PC-3 (cell line): ENCODE measurements around the gene DLGAP5. TPM values are rescaled to one million over a fixed set of nuclear protein-coding genes. Genes with fewer than 3 reads are reported as not detected.

ENCODE experiments used
- ATAC-seq: fragments of 200-7000 bp; cut with Tn5 transposase; 2 replicates; pipeline ENCODE4 v1.9.1; 2020; ENCODE audit warnings: mild to moderate bottlenecking, moderate library complexity
- BruUV-seq: library from RNA; stranded (reverse); fragments of 400-500 nt; replicated peaks from 2 replicates; lab custom pipeline; 2021; lab: Mats Ljungman, UMichigan
- CTCF ChIA-PET: fragments of 300-600 bp; sonication (Branson Sonifier 250); formaldehyde crosslinking; loops from one replicate; lab custom pipeline; 2022; ENCODE audit warnings: antibody characterized with exemption; lab: Charles Lee
- POLR2A ChIA-PET: fragments of 300-600 bp; sonication (Branson Sonifier 250); formaldehyde crosslinking; loops from one replicate; lab custom pipeline; 2022; ENCODE audit warnings: antibody characterized with exemption; ENCODE audit not compliant: unreplicated experiment; lab: Charles Lee
- DNase-seq: peaks from one replicate; pipeline ENCODE4 v3.0.0-alpha.2; 2015
- H2AFZ ChIP-seq: fragments of 300-600 bp; sonication (generic); 2 replicates; pipeline ENCODE4 v1.6.0; 2016; ENCODE audit warnings: antibody characterized with exemption, low read length
- H3F3A ChIP-seq: fragments of 300-600 bp; sonication (generic); one replicate; pipeline ENCODE4 v1.6.0; 2017; ENCODE audit warnings: antibody characterized with exemption, low read length, control low read depth, mild to moderate bottlenecking; ENCODE audit not compliant: unreplicated experiment
- H3K27ac ChIP-seq: fragments of 300-600 bp; sonication (generic); 2 replicates; pipeline ENCODE4 v1.5.1; 2016; ENCODE audit warnings: mild to moderate bottlenecking, low read length
- H3K27me3 ChIP-seq: fragments of 300-600 bp; sonication (generic); 2 replicates; pipeline ENCODE4 v1.6.1; 2016; ENCODE audit warnings: low read length, mixed read lengths
- H3K36me3 ChIP-seq: fragments of 300-600 bp; sonication (generic); 2 replicates; pipeline ENCODE4 v1.6.1; 2016; ENCODE audit warnings: low read depth, mixed run types, low read length, mixed read lengths
- H3K4me1 ChIP-seq: fragments of 300-600 bp; sonication (generic); 2 replicates; pipeline ENCODE4 v1.5.1; 2016; ENCODE audit warnings: low read length; ENCODE audit not compliant: insufficient read depth
- H3K4me2 ChIP-seq: fragments of 300-600 bp; sonication (generic); 2 replicates; pipeline ENCODE4 v1.6.0; 2016; ENCODE audit warnings: low read length
- H3K4me3 ChIP-seq: fragments of 300-600 bp; sonication (generic); 2 replicates; pipeline ENCODE4 v1.5.1; 2016; ENCODE audit warnings: mild to moderate bottlenecking, low read length, mixed read lengths
- H3K79me2 ChIP-seq: fragments of 300-600 bp; sonication (generic); 2 replicates; pipeline ENCODE4 v1.6.1; 2017; ENCODE audit warnings: low read length, mixed read lengths
- H3K9ac ChIP-seq: fragments of 300-600 bp; sonication (generic); 2 replicates; pipeline ENCODE4 v1.6.0; 2016; ENCODE audit warnings: mild to moderate bottlenecking, low read length
- H3K9me2 ChIP-seq: fragments of 300-600 bp; sonication (generic); replicated peaks from 2 replicates; pipeline ENCODE4 v1.6.1; 2016; ENCODE audit warnings: mixed run types, low read length, mixed read lengths
- H3K9me3 ChIP-seq: fragments of 300-600 bp; sonication (generic); 2 replicates; pipeline ENCODE4 v1.6.1; 2016; ENCODE audit warnings: low read length, mixed read lengths
- H4K20me1 ChIP-seq: fragments of 300-600 bp; sonication (generic); 2 replicates; pipeline ENCODE4 v1.6.1; 2016; ENCODE audit warnings: low read length, mixed read lengths
- EZH2 ChIP-seq: fragments of 300-600 bp; sonication (generic); IDR thresholded peaks from one replicate; pipeline ENCODE4 v1.6.1; 2017; ENCODE audit warnings: antibody characterized with exemption, mild to moderate bottlenecking, low read length; ENCODE audit not compliant: unreplicated experiment
- EZH2phosphoT487 ChIP-seq: fragments of 300-600 bp; sonication (generic); IDR thresholded peaks from 2 replicates; pipeline ENCODE4 v1.6.1; 2018; ENCODE audit warnings: mild to moderate bottlenecking, antibody characterized with exemption, low read length, borderline replicate concordance
- intact Hi-C: fragments of 100-400 bp; cut with micrococcal nuclease; formaldehyde crosslinking; loops from 2 replicates; pipeline ENCODE4 v1.9.0; 2023
- total RNA-seq: library from RNA; depleted of rRNA; stranded (reverse); fragments of >200 nt; gene quantifications from 2 replicates; pipeline ENCODE4 v1.2.3, GENCODE V29; 2014
- TF ChIP-seq, protein P1 (sequence below): fragments of 300-600 bp; sonication (generic); conservative IDR thresholded peaks from 2 replicates; pipeline ENCODE4 v1.5.1; 2017; ENCODE audit warnings: antibody characterized with exemption, low read depth, mild to moderate bottlenecking, low read length

Gene DLGAP5
- total RNA-seq, 1 experiment from 2014 or later = 97.9 TPM

DNA sequence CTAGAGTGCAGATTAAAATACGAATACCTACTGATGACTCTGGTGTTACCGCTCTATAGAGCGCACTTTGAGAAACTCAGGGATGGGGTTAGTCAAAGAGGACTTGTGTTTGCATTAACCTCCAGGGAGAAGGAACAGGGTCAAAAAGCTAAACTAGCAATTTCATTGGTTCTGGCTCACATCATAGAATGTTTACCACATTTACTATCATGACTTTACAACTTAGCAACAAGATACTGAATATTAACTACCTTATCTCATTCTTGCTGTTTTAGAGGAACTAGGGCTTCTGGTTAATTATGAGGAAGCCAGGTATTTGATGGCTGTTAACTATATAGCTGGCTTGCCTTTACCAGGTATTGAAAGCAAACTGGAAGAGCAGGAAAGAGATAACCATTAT lies 49.6 kb downstream of the DLGAP5 start:
- H3K4me2 ChIP-seq = no peak overlapping the region
- intact Hi-C loops = no loop called here
- TF ChIP-seq, protein P1, sequence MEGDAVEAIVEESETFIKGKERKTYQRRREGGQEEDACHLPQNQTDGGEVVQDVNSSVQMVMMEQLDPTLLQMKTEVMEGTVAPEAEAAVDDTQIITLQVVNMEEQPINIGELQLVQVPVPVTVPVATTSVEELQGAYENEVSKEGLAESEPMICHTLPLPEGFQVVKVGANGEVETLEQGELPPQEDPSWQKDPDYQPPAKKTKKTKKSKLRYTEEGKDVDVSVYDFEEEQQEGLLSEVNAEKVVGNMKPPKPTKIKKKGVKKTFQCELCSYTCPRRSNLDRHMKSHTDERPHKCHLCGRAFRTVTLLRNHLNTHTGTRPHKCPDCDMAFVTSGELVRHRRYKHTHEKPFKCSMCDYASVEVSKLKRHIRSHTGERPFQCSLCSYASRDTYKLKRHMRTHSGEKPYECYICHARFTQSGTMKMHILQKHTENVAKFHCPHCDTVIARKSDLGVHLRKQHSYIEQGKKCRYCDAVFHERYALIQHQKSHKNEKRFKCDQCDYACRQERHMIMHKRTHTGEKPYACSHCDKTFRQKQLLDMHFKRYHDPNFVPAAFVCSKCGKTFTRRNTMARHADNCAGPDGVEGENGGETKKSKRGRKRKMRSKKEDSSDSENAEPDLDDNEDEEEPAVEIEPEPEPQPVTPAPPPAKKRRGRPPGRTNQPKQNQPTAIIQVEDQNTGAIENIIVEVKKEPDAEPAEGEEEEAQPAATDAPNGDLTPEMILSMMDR = no peak
- no peak for TF ChIP-seq EZH2phosphoT487
- TF ChIP-seq EZH2 = no peak
- H2AFZ ChIP-seq = no peak overlapping the region
- H3K36me3 ChIP-seq = peaks cover 87% of the 10 kb centered on the region
- H3K9me2 ChIP-seq = no peaks in the 10 kb centered on the region
- H3K9me3 ChIP-seq = no peaks in the 10 kb centered on the region
- no peak overlapping the region for H3K4me3 ChIP-seq
- H3K79me2 ChIP-seq = peaks cover 12% of the 10 kb centered on the region
- H4K20me1 ChIP-seq = peaks cover 14% of the 10 kb centered on the region
- ATAC-seq = no peak
- H3K27ac ChIP-seq = no peak overlapping the region
- H3F3A ChIP-seq = peaks cover 5% of the 10 kb centered on the region
- H3K4me1 ChIP-seq = no peaks in the 10 kb centered on the region
- no peak for DNase-seq
- ChIA-PET CTCF (no interaction called here), POLR2A (no interaction called here)
- no peak overlapping the region for H3K9ac ChIP-seq
- no peaks in the 10 kb centered on the region for H3K27me3 ChIP-seq
- no TSS peak for BruUV-seq

DNA sequence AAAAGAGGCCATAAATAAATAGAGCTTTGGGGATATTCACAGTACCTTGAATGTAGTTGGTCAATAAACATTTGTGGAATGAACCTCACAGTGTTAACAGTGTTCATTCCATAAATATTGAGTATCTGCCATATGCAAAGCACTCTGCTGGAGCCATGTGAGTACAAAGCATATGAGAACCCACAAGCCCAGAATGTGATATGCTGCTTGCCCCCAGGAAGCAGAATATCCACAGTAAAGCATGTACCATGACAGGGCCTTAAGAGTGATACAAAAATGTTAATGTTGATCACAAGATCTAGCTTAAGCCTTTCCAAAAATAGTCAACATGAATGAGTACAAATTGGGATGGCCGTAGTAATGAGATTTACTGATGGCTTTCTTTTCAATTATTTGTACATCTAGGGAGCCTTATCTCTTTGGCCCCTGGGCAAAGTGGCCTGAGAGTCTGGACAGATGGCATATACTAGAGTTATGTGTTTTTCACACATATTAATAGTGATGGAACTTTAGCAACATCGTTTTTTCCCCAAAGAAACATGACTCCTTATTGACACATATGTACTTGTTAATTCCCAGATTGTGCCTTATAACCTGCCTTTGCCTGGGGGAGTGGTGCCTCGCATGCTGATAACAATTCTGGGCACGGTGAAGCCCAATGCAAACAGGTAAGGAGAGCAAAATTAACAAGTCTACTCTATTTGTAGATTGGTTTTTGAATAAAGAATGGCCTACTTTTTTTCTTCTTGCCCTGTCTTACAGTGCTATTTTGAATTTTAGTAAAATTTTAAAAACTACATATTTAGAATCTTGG lies 51.5 kb downstream of the DLGAP5 start:
- Histone ChIP-seq H3K4me3 (no peak overlapping the region), H3F3A (peaks cover 5% of the 10 kb centered on the region), H3K9me2 (no peaks in the 10 kb centered on the region), H3K4me1 (no peaks in the 10 kb centered on the region), H3K9me3 (no peaks in the 10 kb centered on the region), H2AFZ (no peak overlapping the region), H3K79me2 (peaks cover 29% of the 10 kb centered on the region), H3K9ac (no peak overlapping the region), H3K36me3 (peaks cover 74% of the 10 kb centered on the region), H3K27me3 (no peaks in the 10 kb centered on the region), H3K27ac (no peak overlapping the region), H3K4me2 (no peak overlapping the region), H4K20me1 (peaks cover 29% of the 10 kb centered on the region)
- ChIA-PET POLR2A (no interaction called here), CTCF (no interaction called here)
- BruUV-seq = no TSS peak
- intact Hi-C loops = no loop called here
- no peak for ATAC-seq
- no peak for DNase-seq
- TF ChIP-seq EZH2phosphoT487 = no peak
- TF ChIP-seq, protein P1 = no peak
- no peak for TF ChIP-seq EZH2

DNA sequence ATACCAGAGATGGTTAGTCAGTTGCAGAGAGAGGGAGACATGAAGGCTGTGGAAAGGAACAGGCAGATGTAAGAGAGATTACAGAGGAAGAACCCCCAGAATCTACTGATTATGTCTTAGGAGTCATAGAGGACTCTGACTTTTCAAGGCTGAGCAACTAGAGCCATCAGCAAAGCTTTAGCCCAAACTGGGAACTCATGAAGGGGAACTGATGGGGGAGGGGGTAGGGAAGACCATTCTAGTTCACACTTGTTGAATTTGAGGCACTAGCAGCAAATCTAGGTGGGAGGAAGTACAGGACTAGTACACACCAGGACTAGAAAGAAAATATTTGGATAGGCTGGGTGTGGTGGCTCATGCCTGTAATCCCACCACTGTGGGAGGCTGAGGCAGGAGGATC lies 52.2 kb downstream of the DLGAP5 start:
- Histone ChIP-seq H3K9me3 (no peaks in the 10 kb centered on the region), H3K4me2 (no peak overlapping the region), H3K4me3 (no peak overlapping the region), H3K4me1 (no peaks in the 10 kb centered on the region), H3K9me2 (no peaks in the 10 kb centered on the region), H3K36me3 (peaks cover 74% of the 10 kb centered on the region), H3K27ac (no peak overlapping the region), H3K79me2 (peaks cover 37% of the 10 kb centered on the region), H3K9ac (no peak overlapping the region), H3F3A (peaks cover 5% of the 10 kb centered on the region), H3K27me3 (no peaks in the 10 kb centered on the region), H2AFZ (no peak overlapping the region), H4K20me1 (peaks cover 35% of the 10 kb centered on the region)
- intact Hi-C loops = no loop called here
- BruUV-seq = no TSS peak
- ATAC-seq (no peak), DNase-seq (no peak)
- CTCF ChIA-PET = no interaction called here
- TF ChIP-seq, protein P1 = no peak
- TF ChIP-seq EZH2phosphoT487 (no peak), EZH2 (no peak)
- POLR2A ChIA-PET = no interaction called here
